IMR-90 (cell line): ENCODE measurements around the gene AURKA. TPM values are rescaled to one million over a fixed set of nuclear protein-coding genes. Genes with fewer than 3 reads are reported as not detected.

ENCODE experiments used
- ATAC-seq: fragments of 200-7000 bp; cut with Tn5 transposase; 2 replicates; pipeline ENCODE4 v1.9.1; 2020; ENCODE audit warnings: low read depth, mild to moderate bottlenecking, moderate library complexity
- BruUV-seq: library from RNA; stranded (reverse); fragments of 400-500 nt; replicated peaks from 2 replicates; lab custom pipeline; 2021; lab: Mats Ljungman, UMichigan
- CTCF ChIA-PET: fragments of 300-600 bp; formaldehyde crosslinking; extraction: SDS; loops from one replicate; lab custom pipeline; 2021; ENCODE audit warnings: antibody characterized with exemption; lab: Yijun Ruan, JAX
- POLR2A ChIA-PET: fragments of 300-600 bp; sonication (Branson Sonifier 250); formaldehyde crosslinking; loops from one replicate; lab custom pipeline; 2022; ENCODE audit warnings: antibody characterized with exemption; ENCODE audit not compliant: unreplicated experiment; lab: Charles Lee
- DNase-seq: peaks from one replicate; pipeline ENCODE4 v3.0.0; 2013
- H2AFZ ChIP-seq: replicated peaks from 2 replicates; pipeline ENCODE3; 2013; ENCODE audit warnings: low read length, mild to moderate bottlenecking; ENCODE audit not compliant: poor library complexity
- H2AK5ac ChIP-seq: 2 replicates; pipeline ENCODE4 v1.6.1; 2013; ENCODE audit warnings: low read depth, low read length, inconsistent platforms
- H2AK9ac ChIP-seq: replicated peaks from 2 replicates; pipeline ENCODE3; 2013; ENCODE audit warnings: mild to moderate bottlenecking, low read depth, low read length, moderate library complexity; ENCODE audit not compliant: poor library complexity
- H2BK120ac ChIP-seq: 2 replicates; pipeline ENCODE4 v1.6.1; 2013; ENCODE audit warnings: low read depth, low read length, inconsistent platforms
- H2BK15ac ChIP-seq: 3 replicates; pipeline ENCODE4 v1.6.1; 2013; ENCODE audit warnings: low read depth, low read length, inconsistent platforms
- H2BK20ac ChIP-seq: 2 replicates; pipeline ENCODE4 v1.6.1; 2013; ENCODE audit warnings: low read depth, mild to moderate bottlenecking, inconsistent platforms, low read length, moderate library complexity
- H2BK5ac ChIP-seq: 2 replicates; pipeline ENCODE4 v1.6.1; 2013; ENCODE audit warnings: mild to moderate bottlenecking, low read depth, low read length, inconsistent platforms; ENCODE audit not compliant: poor library complexity, severe bottlenecking
- H3K14ac ChIP-seq: replicated peaks from 2 replicates; pipeline ENCODE4 v1.6.1; 2013; ENCODE audit warnings: low read depth, low read length, inconsistent platforms
- H3K18ac ChIP-seq: 2 replicates; pipeline ENCODE4 v1.6.1; 2013; ENCODE audit warnings: low read depth, low read length, control low read depth
- H3K23ac ChIP-seq: 2 replicates; pipeline ENCODE4 v1.6.1; 2013; ENCODE audit warnings: low read depth, low read length, inconsistent platforms
- H3K27ac ChIP-seq: 2 replicates; pipeline ENCODE4 v1.5.1; 2013; ENCODE audit warnings: mild to moderate bottlenecking, control low read depth, low read length; ENCODE audit not compliant: insufficient read depth
- H3K27me3 ChIP-seq: 2 replicates; pipeline ENCODE4 v1.6.1; 2013; ENCODE audit warnings: low read length; ENCODE audit not compliant: control insufficient read depth, insufficient read depth
- H3K36me3 ChIP-seq: 2 replicates; pipeline ENCODE4 v1.6.1; 2013; ENCODE audit warnings: low read length, mixed read lengths; ENCODE audit not compliant: control insufficient read depth, insufficient read depth
- H3K4ac ChIP-seq: 2 replicates; pipeline ENCODE4 v1.6.1; 2013; ENCODE audit warnings: low read depth, low read length, inconsistent platforms
- H3K4me1 ChIP-seq: 2 replicates; pipeline ENCODE4 v1.6.1; 2013; ENCODE audit warnings: low read length, mixed read lengths; ENCODE audit not compliant: control insufficient read depth, insufficient read depth
- H3K4me2 ChIP-seq: 2 replicates; pipeline ENCODE4 v1.6.1; 2013; ENCODE audit warnings: low read depth, mild to moderate bottlenecking, control low read depth, low read length, moderate library complexity
- H3K4me3 ChIP-seq: 2 replicates; pipeline ENCODE4 v1.5.1; 2013; ENCODE audit warnings: low read depth, mild to moderate bottlenecking, control low read depth, low read length, moderate library complexity; ENCODE audit not compliant: insufficient read depth
- H3K56ac ChIP-seq: 2 replicates; pipeline ENCODE4 v1.6.1; 2013; ENCODE audit warnings: low read length, inconsistent platforms; ENCODE audit not compliant: insufficient read depth; ENCODE audit errors: extremely low read depth
- H3K79me1 ChIP-seq, 2 experiments: 2 replicates each; pipeline ENCODE4 v1.6.1; 2013; ENCODE audit warnings: low read length in 2 of 2, inconsistent platforms in 1 of 2, low read depth in 1 of 2
- H3K9ac ChIP-seq: 2 replicates; pipeline ENCODE4 v1.6.1; 2013; ENCODE audit warnings: low read depth, low read length, control low read depth
- H3K9me1 ChIP-seq: 2 replicates; pipeline ENCODE4 v1.6.1; 2013; ENCODE audit warnings: low read length, inconsistent platforms; ENCODE audit not compliant: insufficient read depth
- H3K9me3 ChIP-seq: 2 replicates; pipeline ENCODE4 v1.6.1; 2013; ENCODE audit warnings: low read length; ENCODE audit not compliant: control insufficient read depth, insufficient read depth
- H4K20me1 ChIP-seq: 2 replicates; pipeline ENCODE4 v1.6.1; 2013; ENCODE audit warnings: low read length, inconsistent platforms; ENCODE audit not compliant: insufficient read depth
- H4K5ac ChIP-seq: 2 replicates; pipeline ENCODE4 v1.6.1; 2013; ENCODE audit warnings: mild to moderate bottlenecking, low read depth, low read length, control low read depth
- H4K8ac ChIP-seq, 2 experiments: 2 replicates each; pipeline ENCODE4 v1.6.1; 2013; ENCODE audit warnings: low read depth in 2 of 2, low read length in 2 of 2, control low read depth in 1 of 2, inconsistent platforms in 1 of 2
- H4K91ac ChIP-seq: 2 replicates; pipeline ENCODE4 v1.6.1; 2013; ENCODE audit warnings: low read depth, low read length, inconsistent platforms; ENCODE audit not compliant: insufficient read depth
- BHLHE40 ChIP-seq: fragments of 150-350 bp; IDR thresholded peaks from 2 replicates; pipeline ENCODE4 v1.6.1; 2016; ENCODE audit warnings: mild to moderate bottlenecking, low read depth, low read length
- CEBPB ChIP-seq: IDR thresholded peaks from 2 replicates; pipeline ENCODE4 v1.6.1; 2012; ENCODE audit warnings: low read depth, low read length, improper control_type of control experiment
- CHD1 ChIP-seq: IDR thresholded peaks from 2 replicates; pipeline ENCODE4 v1.6.1; 2012; ENCODE audit warnings: low read depth, low read length, improper control_type of control experiment
- FOS ChIP-seq: fragments of 150-350 bp; IDR thresholded peaks from 2 replicates; pipeline ENCODE4 v1.6.1; 2016; ENCODE audit warnings: low read depth, low read length
- MAFK ChIP-seq: IDR thresholded peaks from 2 replicates; pipeline ENCODE4 v1.6.1; 2012; ENCODE audit warnings: low read depth, low read length, improper control_type of control experiment
- MXI1 ChIP-seq: IDR thresholded peaks from 2 replicates; pipeline ENCODE4 v1.6.1; 2012; ENCODE audit warnings: low read depth, mild to moderate bottlenecking, low read length, moderate library complexity, borderline replicate concordance
- POLR2A ChIP-seq: IDR thresholded peaks from 2 replicates; pipeline ENCODE4 v1.6.1; 2012; ENCODE audit warnings: mild to moderate bottlenecking, low read depth, low read length
- RAD21 ChIP-seq: IDR thresholded peaks from 2 replicates; pipeline ENCODE4 v1.6.1; 2012; ENCODE audit warnings: low read length, improper control_type of control experiment
- RCOR1 ChIP-seq: IDR thresholded peaks from 2 replicates; pipeline ENCODE4 v1.6.1; 2012; ENCODE audit warnings: mild to moderate bottlenecking, low read length, improper control_type of control experiment; ENCODE audit not compliant: insufficient replicate concordance
- RFX5 ChIP-seq: IDR thresholded peaks from 2 replicates; pipeline ENCODE4 v1.8.0; 2012; ENCODE audit warnings: low read depth, mild to moderate bottlenecking, low read length, moderate library complexity
- SMC3 ChIP-seq: fragments of 150-350 bp; IDR thresholded peaks from 2 replicates; pipeline ENCODE4 v1.6.1; 2016; ENCODE audit warnings: low read depth, mild to moderate bottlenecking, antibody characterized with exemption, low read length, moderate library complexity
- WGBS, 2 experiments: methylation state at CpG; one replicate each; pipeline versions ENCODE4 v1.1.5 to v1.1.7; 2013; ENCODE audit warnings: missing lambda C conversion rate in 2 of 2; ENCODE audit not compliant: insufficient read length in 1 of 2; ENCODE audit errors: extremely low coverage in 2 of 2; 5-methylcytosine and 5-hydroxymethylcytosine counted together
- dilution Hi-C: fragments of 300-500 bp; cut with HindIII; formaldehyde crosslinking; loops from one replicate; pipeline ENCODE4 v1.14.3; 2018; ENCODE audit warnings: low sequenced_read_pairs; ENCODE audit not compliant: unreplicated experiment
- in situ Hi-C: fragments of 300-500 bp; cut with MboI; formaldehyde crosslinking; loops from 3 replicates; pipeline ENCODE4 v1.14.3; 2019; ENCODE audit warnings: low sequenced_read_pairs, inconsistent platforms, mixed read lengths
- intact Hi-C: fragments of 100-400 bp; cut with micrococcal nuclease; formaldehyde crosslinking; loops from 2 replicates; pipeline ENCODE4 v1.10.0; 2022
- polyA plus RNA-seq, 3 experiments: library from polyadenylated mRNA; depleted of rRNA; stranded (reverse); fragments of >200 nt; gene quantifications; 2 replicates each; pipeline ENCODE4 v1.2.3, GENCODE V29; 2012; ENCODE audit warnings: low replicate concordance in 1 of 3
- total RNA-seq: library from RNA; depleted of rRNA; stranded (reverse); fragments of >200 nt; gene quantifications from 2 replicates; pipeline ENCODE4 v1.2.3, GENCODE V29; 2012
- TF ChIP-seq, protein P1 (sequence below): fragments of 150-350 bp; IDR thresholded peaks from 2 replicates; pipeline ENCODE4 v1.6.1; 2017; ENCODE audit warnings: mild to moderate bottlenecking, antibody characterized with exemption, low read length, low read depth
- TF ChIP-seq, protein P2 (sequence below): conservative IDR thresholded peaks from 2 replicates; pipeline ENCODE4 v1.5.1; 2012; ENCODE audit warnings: mild to moderate bottlenecking, low read depth, low read length, improper control_type of control experiment

The AURKA gene
- total and polyA plus RNA-seq, 2 of the 4 experiments (the other 2 are of a cell fraction) = 68.0 to 83.3 TPM

DNA sequence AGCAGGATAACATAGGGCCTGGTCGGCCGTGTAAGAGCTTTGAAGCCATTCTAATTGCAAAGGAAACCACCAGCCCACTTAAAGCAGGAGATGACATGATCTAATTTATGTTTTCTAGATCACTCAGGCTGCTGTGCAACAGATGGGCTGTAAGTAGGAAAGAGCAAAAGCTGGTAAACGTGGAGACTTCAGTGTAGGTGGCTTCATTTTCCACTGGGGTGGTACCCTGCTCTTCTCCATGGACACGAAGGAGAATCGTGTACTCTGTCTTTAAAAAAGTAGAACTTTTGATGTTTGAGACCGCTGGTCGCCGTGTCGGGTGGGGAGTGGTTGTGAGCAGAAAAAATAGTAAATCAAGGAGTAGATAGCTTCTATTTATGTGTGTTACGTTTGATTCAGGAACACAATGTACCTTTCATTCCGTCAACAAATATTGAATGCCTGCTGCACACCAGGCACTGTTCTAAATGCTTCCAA is 26.4 kb upstream of the AURKA start:
- peaks cover 23% of the 10 kb centered on the region for H3K36me3 ChIP-seq
- POLR2A ChIA-PET = interaction anchor here (1.9 kb wide), 1 partner anchor 10 kb away, joined by 7 read pairs; no protein-coding TSS in a partner anchor
- in situ Hi-C loops = no loop called here
- peak overlapping the region; percentile 85 for H3K23ac ChIP-seq
- H3K4me2 ChIP-seq = no peak overlapping the region
- H3K27ac ChIP-seq = peak overlapping the region; percentile 89
- H3K56ac ChIP-seq = peak overlapping the region; percentile 40; the same call in 1 of the 2 replicates
- no peak overlapping the region for H3K4me3 ChIP-seq
- intact Hi-C loops = no loop called here
- DNase-seq (no peak), ATAC-seq (no peak)
- peak overlapping the region; percentile 86 for H2BK5ac ChIP-seq
- H3K9me1 ChIP-seq = peaks cover 36% of the 10 kb centered on the region
- TF ChIP-seq BHLHE40 = no peak
- TF ChIP-seq RCOR1 = no peak
- TF ChIP-seq CHD1 = no peak
- TF ChIP-seq CEBPB = no peak
- TF ChIP-seq MAFK = no peak
- TF ChIP-seq POLR2A = no peak
- no peak for TF ChIP-seq RFX5
- no peak for TF ChIP-seq FOS
- TF ChIP-seq MXI1 = no peak
- TF ChIP-seq, protein P1, sequence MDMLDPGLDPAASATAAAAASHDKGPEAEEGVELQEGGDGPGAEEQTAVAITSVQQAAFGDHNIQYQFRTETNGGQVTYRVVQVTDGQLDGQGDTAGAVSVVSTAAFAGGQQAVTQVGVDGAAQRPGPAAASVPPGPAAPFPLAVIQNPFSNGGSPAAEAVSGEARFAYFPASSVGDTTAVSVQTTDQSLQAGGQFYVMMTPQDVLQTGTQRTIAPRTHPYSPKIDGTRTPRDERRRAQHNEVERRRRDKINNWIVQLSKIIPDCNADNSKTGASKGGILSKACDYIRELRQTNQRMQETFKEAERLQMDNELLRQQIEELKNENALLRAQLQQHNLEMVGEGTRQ = no peak
- TF ChIP-seq SMC3 = no peak
- TF ChIP-seq, protein P2, sequence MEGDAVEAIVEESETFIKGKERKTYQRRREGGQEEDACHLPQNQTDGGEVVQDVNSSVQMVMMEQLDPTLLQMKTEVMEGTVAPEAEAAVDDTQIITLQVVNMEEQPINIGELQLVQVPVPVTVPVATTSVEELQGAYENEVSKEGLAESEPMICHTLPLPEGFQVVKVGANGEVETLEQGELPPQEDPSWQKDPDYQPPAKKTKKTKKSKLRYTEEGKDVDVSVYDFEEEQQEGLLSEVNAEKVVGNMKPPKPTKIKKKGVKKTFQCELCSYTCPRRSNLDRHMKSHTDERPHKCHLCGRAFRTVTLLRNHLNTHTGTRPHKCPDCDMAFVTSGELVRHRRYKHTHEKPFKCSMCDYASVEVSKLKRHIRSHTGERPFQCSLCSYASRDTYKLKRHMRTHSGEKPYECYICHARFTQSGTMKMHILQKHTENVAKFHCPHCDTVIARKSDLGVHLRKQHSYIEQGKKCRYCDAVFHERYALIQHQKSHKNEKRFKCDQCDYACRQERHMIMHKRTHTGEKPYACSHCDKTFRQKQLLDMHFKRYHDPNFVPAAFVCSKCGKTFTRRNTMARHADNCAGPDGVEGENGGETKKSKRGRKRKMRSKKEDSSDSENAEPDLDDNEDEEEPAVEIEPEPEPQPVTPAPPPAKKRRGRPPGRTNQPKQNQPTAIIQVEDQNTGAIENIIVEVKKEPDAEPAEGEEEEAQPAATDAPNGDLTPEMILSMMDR = no peak
- no peak for TF ChIP-seq RAD21
- peak overlapping the region; percentile 74 for H3K18ac ChIP-seq
- dilution Hi-C loops = no loop called here
- peak overlapping the region; percentile 29 for H2AK9ac ChIP-seq
- no peaks in the 10 kb centered on the region for H4K20me1 ChIP-seq
- H3K9me3 ChIP-seq = no peaks in the 10 kb centered on the region
- H4K5ac ChIP-seq = peak overlapping the region; percentile 75
- H3K4ac ChIP-seq = peak overlapping the region; percentile 88
- peak overlapping the region; percentile 94 for H2BK15ac ChIP-seq
- no TSS peak for BruUV-seq
- H2AK5ac ChIP-seq = peak overlapping the region; percentile 95
- no peaks in the 10 kb centered on the region for H3K27me3 ChIP-seq
- peak overlapping the region; percentile 91 for H3K14ac ChIP-seq
- CTCF ChIA-PET = interaction anchor here (1.0 to 1.6 kb wide), 4 partner anchors 9 to 18 kb away, joined by 3 to 4 read pairs (median 3); no protein-coding TSS in a partner anchor
- peaks cover 42% of the 10 kb centered on the region for H3K4me1 ChIP-seq
- no peak overlapping the region for H3K9ac ChIP-seq
- peak overlapping the region; percentile 96 for H2BK20ac ChIP-seq
- peak overlapping the region; percentile 72 to 94 for H4K8ac ChIP-seq
- no peak overlapping the region for H2AFZ ChIP-seq
- 60% methylated on average over 1 of the region's 11 CpGs; no CpG with 5 or more reads in 1 of the 2 experiments for WGBS, 2 experiments
- peak overlapping the region; percentile 84 for H4K91ac ChIP-seq
- peak overlapping the region; percentile 94 for H2BK120ac ChIP-seq
- peaks cover 31 to 69% of the 10 kb centered on the region in 2 experiments for H3K79me1 ChIP-seq
